ENCODE data around the gene CHD2.
"Not testable (repeated sequence)": the region's sequence is repeated elsewhere in the genome, so short reads cannot be mapped to it uniquely, and the experiment has no call there.

The CHD2 gene

DNA sequence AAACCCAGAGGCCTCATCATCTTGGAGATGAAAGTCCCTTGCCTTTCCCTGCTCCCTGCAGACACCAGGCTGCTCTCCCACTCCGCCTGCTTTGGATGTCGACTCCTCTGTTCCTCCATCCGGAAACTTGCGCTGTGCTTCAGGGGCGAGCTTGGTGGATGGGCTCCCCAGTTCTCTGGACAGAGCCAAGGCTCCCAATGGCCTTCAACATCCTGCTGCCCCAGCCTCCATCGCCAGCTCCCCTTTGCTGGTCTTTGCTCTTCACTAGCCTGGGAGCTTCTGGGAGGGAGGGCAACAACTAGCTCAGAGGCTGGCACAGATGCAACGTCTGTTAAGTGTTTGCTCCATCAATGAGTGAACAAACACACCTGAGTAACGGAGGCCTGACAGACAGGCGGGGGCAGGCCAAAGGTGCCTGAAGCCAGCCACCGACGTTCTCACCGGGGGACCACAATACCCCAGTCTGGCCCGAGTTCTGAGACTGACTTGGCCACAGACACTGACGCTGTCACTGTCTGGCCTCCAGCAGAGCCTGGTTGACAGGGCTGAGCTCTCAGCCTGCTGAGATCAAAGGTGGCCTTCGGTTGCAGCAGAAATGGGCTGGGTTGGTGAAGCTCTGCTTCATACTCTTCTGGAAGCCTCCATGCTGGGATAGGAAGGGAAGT is 149.9 kb downstream of the CHD2 start:
- no peak for DNase-seq (ENCODE audit: low spot score)

DNA sequence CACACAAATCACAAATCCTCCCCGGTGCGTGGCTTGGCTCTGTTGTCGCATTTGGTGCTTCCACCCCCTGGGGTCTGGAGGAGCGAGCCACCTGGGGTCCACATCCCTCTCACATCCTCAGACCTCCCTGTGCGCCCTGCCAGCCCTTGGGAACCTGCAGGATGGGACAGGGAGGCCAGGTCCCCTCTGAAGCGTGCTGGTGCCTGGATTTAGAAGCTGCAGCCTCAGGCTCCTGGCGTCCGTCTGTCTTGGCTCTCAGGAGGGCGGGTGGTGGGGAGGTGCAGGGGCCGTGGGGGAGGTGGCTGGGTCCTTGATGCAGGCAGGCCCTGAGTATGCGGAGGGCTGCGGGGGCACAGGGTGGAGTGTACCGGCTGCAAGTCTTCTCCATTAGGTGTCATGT is 150.5 kb downstream of the CHD2 start:
- no peak for DNase-seq (ENCODE audit: low spot score)

DNA sequence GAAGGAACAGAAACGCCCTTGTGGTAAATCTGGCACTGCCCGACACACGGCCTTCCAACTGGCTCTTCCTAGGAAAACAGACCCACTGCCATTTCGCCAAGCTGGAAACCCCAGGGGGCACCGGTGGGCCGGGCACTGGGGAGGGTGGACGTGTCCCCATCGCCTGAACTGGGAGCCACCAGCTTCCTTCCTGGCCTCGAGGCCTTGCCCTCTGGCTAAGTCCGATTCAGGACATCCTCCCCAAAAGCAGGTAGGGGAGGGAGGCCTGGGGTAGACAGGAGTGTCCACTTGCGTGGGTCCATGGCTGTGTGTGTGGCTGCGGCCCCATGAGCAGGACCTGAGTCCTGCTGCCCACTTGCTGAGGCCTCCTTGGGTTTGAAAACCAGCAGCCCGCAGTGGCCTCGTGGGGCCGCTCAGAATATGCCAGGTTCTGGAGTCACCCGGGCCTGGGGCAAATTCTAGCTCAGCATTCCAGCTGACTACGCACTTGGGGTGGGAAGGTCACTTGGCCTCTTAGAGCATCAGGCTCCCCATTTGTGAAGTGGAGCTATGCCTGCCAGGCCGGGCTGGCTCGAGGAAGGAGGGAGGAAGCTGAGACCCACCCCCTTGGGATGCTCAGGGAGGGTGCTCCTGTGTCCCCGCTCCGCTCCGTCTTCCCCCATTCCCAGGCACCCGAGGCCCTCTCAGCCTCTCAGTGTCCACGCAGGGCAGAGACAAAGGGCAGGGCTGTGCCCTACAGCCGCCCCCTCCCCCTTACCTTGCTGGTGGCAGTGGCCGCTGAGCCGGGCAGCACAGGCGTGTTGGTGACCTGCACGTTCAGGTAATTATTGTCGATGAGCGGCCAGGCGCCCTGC is 151.3 kb downstream of the CHD2 start:
- no peak for DNase-seq (ENCODE audit: low spot score)

GRCh38 chr15:93052090-93052879 is 152.2 kb downstream of the CHD2 start:
- DNase-seq (ENCODE audit: low spot score): no peak

DNA sequence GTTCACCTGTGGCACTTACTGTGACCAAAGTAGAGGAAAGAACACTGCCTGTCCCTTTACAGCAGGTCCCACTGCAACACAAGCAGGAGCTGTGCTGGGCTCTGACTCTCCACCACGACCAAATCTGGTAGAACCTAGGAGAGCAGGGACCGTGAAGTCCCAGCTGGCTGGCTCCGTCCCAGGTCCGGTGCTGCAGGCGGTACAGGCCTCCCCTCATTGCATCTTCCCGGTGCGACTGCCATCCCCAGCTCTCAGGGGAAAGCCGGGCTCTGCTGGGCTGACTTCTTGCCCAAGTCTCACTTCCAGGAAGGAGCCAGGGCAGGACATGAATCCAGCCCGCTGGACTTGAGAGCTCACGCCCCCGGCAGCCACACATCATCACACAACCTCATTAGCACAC is 155.1 kb downstream of the CHD2 start:
- no peak for DNase-seq (ENCODE audit: low spot score)

GRCh38 chr15:93056836-93057235 is 156.7 kb downstream of the CHD2 start:
- DNase-seq (ENCODE audit: low spot score): no peak

GRCh38 chr15:93057618-93058017 is 157.5 kb downstream of the CHD2 start:
- DNase-seq (ENCODE audit: low spot score): no peak

- DNase-seq (ENCODE audit: low spot score): no peak
Measured at GRCh38 chr15:93058128-93058527, 158.0 kb downstream of the CHD2 start.

GRCh38 chr15:93058904-93059427 is 158.8 kb downstream of the CHD2 start:
- DNase-seq (ENCODE audit: low spot score): no peak

GRCh38 chr15:93059442-93059841 is 159.3 kb downstream of the CHD2 start:
- DNase-seq (ENCODE audit: low spot score): no peak

DNA sequence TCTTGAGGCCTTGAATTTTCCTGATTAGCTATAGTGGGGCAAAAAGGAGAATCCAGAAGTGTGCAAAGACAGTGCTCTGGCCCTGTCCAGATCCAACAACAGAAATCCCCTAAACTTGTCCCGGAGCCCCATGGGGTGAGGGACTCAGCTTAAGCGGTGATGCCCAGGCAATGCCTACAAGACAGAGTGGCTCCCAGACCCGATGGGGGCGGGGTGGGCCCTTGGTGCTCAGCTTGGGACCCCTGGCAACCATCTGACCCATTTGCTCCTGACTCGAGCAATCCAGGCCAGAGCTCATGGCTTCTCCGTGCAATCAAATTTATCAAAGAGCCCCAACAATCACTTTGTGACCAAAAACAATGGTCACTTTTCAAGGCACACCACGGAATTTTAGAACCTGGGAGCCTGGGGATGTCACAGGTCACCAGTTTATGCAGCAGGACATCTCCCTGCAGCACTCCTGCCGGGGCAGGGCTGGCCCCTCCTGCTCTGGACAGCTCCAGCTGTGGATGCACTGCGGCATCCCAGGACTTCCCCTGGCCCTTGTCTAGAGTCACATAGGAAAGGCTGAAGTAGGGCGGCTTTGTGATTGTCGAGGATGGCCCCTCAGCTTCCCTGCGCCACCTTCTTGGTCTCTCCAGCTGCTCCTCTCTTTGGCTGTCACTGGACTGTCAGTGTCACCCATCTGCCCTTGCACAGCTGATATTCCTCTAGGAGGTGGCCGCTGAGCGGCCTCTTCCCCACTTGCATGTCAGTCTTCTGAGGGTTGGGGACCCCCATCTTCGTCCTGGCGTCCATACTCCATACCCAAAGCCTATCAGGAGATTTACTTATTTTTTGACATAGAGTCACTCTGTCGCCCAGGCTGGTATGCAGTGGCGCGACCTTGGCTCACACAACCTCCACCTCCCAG is 160.5 kb downstream of the CHD2 start:
- DNase-seq (ENCODE audit: low spot score): no peak

GRCh38 chr15:93062628-93063261 is 162.6 kb downstream of the CHD2 start:
- DNase-seq (ENCODE audit: low spot score): not testable (repeated sequence)

- no peak for DNase-seq (ENCODE audit: low spot score)
Measured at GRCh38 chr15:93063262-93063671, 163.1 kb downstream of the CHD2 start.

- no peak for DNase-seq (ENCODE audit: low spot score)
Measured at GRCh38 chr15:93063796-93064690, 163.9 kb downstream of the CHD2 start.

DNA sequence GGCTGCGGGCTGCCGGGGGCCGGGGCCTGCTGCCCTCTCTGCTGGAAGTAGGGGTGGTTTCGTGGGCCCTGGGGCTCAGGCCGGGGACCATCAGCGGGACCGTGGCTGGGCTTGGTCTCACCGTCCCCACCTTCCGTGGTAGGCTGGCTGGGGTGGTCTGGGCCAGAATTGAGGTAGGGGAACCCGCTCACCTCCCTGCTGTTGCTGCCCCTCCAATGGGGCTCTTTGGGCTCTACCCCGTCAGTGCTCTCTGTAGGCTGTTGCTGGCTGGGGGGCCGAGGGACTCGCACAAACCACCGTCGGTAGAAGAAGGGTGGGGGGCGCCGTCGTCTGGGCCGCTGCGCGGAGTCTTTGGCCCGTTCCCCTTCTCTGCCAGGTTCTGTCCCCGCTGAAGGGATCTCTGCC is 165.5 kb downstream of the CHD2 start:
- no peak for DNase-seq (ENCODE audit: low spot score)

- no peak for DNase-seq (ENCODE audit: low spot score)
Measured at GRCh38 chr15:93066224-93066681, 166.1 kb downstream of the CHD2 start.

DNA sequence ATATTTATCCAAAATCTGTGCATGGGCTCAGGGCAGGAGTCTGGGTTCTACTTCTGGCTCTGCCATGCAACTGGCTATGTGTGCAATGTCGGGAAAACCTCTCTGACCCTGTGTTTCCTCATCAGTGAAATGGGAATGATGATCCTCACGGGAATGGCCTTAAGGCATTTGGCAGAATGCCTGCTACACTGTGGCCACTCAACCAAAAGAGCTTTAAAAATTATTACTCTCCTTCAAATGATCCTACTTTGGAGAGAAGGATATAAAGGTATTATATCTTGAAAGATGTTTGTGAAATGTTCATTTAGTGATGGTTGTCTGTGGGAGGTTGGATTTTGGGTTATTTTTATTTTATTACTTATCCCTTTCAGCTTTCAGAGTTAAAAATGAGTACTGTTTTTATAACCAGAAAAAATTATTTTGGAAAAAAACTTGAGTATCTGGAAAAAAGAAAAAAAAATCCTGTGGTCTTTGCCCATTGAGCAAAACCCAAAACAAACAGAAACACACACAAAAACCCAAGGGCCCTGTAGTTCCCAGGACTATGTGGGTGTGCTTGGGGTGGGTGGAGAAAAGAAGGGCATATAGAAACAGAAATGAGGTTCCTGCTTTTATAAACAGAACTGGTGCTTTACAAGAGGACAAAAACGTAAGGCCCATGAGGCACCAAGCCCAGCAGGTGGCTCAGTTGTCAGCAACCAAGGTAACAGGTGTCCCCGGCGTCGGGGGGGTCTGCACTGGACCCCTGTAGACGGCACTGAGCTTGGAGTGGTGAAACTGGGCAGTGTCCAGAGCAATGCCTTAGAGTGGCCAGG is 166.9 kb downstream of the CHD2 start:
- DNase-seq (ENCODE audit: low spot score): no peak

GRCh38 chr15:93067649-93068085 is 167.5 kb downstream of the CHD2 start:
- DNase-seq (ENCODE audit: low spot score): no peak

All from HuH-7.5 (cell line).